GM23338 (cell line): ENCODE measurements around the gene IL1RL2. TPM values are rescaled to one million over a fixed set of nuclear protein-coding genes. Genes with fewer than 3 reads are reported as not detected.

ENCODE experiments used
- ATAC-seq: fragments of 200-7000 bp; cut with Tn5 transposase; 3 replicates; pipeline ENCODE4 v1.9.1; 2020
- DNase-seq: peaks from one replicate; pipeline ENCODE4 v3.0.0-alpha.2; 2015; ENCODE audit warnings: low spot score
- H2AFZ ChIP-seq: fragments of 200-600 bp; sonication (generic); 2 replicates; pipeline ENCODE4 v1.8.0; 2016; ENCODE audit warnings: antibody characterized with exemption, mild to moderate bottlenecking, moderate library complexity
- H3F3A ChIP-seq: fragments of 200-600 bp; sonication (generic); replicated peaks from 2 replicates; pipeline ENCODE4 v1.8.0; 2017; ENCODE audit warnings: antibody characterized with exemption, mixed run types, low read depth
- H3K27ac ChIP-seq: fragments of 200-600 bp; sonication (generic); 2 replicates; pipeline ENCODE4 v1.6.1; 2016; ENCODE audit warnings: low read depth
- H3K27me3 ChIP-seq: fragments of 200-600 bp; sonication (generic); 2 replicates; pipeline ENCODE4 v1.8.0; 2016; ENCODE audit warnings: mild to moderate bottlenecking, mixed run types, moderate library complexity; ENCODE audit not compliant: insufficient read depth
- H3K36me3 ChIP-seq: fragments of 200-600 bp; sonication (generic); 2 replicates; pipeline ENCODE4 v1.8.0; 2016; ENCODE audit warnings: mild to moderate bottlenecking; ENCODE audit not compliant: insufficient read depth
- H3K4me1 ChIP-seq: fragments of 200-600 bp; sonication (generic); 2 replicates; pipeline ENCODE4 v1.8.0; 2016; ENCODE audit warnings: mild to moderate bottlenecking, moderate library complexity; ENCODE audit not compliant: insufficient read depth
- H3K4me2 ChIP-seq: fragments of 200-600 bp; sonication (generic); 2 replicates; pipeline ENCODE4 v1.7.1; 2017; ENCODE audit warnings: mixed run types
- H3K4me3 ChIP-seq: fragments of 200-600 bp; sonication (generic); 2 replicates; pipeline ENCODE4 v1.6.1; 2016; ENCODE audit warnings: mixed run types
- H3K79me2 ChIP-seq: fragments of 200-600 bp; sonication (generic); replicated peaks from 2 replicates; pipeline ENCODE4 v1.8.0; 2017; ENCODE audit warnings: mild to moderate bottlenecking; ENCODE audit not compliant: insufficient read depth
- H3K9me2 ChIP-seq: fragments of 200-600 bp; sonication (generic); 2 replicates; pipeline ENCODE4 v1.8.0; 2017; ENCODE audit not compliant: insufficient read depth
- H4K20me1 ChIP-seq: fragments of 200-600 bp; sonication (generic); replicated peaks from 2 replicates; pipeline ENCODE4 v1.8.0; 2017; ENCODE audit warnings: mild to moderate bottlenecking; ENCODE audit not compliant: insufficient read depth
- H3K27ac Mint-ChIP-seq: 2 replicates; pipeline ENCODE4 v1.8.0; 2020; ENCODE audit warnings: inconsistent platforms, mild to moderate bottlenecking, moderate library complexity, mixed read lengths
- H3K27me3 Mint-ChIP-seq: 3 replicates; pipeline ENCODE4 v1.8.0; 2022; ENCODE audit warnings: low read depth, mild to moderate bottlenecking, moderate library complexity, mixed read lengths, inconsistent platforms; ENCODE audit not compliant: insufficient read depth, poor library complexity
- H3K36me3 Mint-ChIP-seq: 3 replicates; pipeline ENCODE4 v1.8.0; 2021; ENCODE audit warnings: low read depth, mild to moderate bottlenecking, inconsistent platforms, moderate library complexity, mixed read lengths
- H3K4me1 Mint-ChIP-seq: 3 replicates; pipeline ENCODE4 v1.8.0; 2020; ENCODE audit warnings: mild to moderate bottlenecking, inconsistent platforms, mixed read lengths
- H3K4me3 Mint-ChIP-seq: 3 replicates; pipeline ENCODE4 v1.8.0; 2021; ENCODE audit warnings: moderate library complexity, mild to moderate bottlenecking, inconsistent platforms, mixed read lengths
- H3K9me3 Mint-ChIP-seq: 3 replicates; pipeline ENCODE4 v1.8.0; 2020; ENCODE audit warnings: moderate library complexity, mild to moderate bottlenecking, inconsistent platforms, mixed read lengths
- CREB1 ChIP-seq: fragments of 250-450 bp; sonication (Bioruptor Pico); IDR thresholded peaks from 2 replicates; pipeline ENCODE4 v1.5.0; 2020; ENCODE audit warnings: low read depth, mild to moderate bottlenecking, moderate library complexity
- CTCF ChIP-seq, 2 experiments: fragments of 200-600 bp in 1 of 2; sonication (generic) in 1 of 2; conservative IDR thresholded peaks; 2 replicates each; pipeline versions ENCODE4 v1.5.1 to v1.6.1; 2016 to 2017; ENCODE audit warnings: antibody characterized with exemption in 2 of 2, low read depth in 2 of 2, mild to moderate bottlenecking in 2 of 2, moderate library complexity in 1 of 2
- ETS1 ChIP-seq: IDR thresholded peaks from 2 replicates; pipeline ENCODE4 v1.6.1; 2016; ENCODE audit warnings: antibody characterized with exemption
- EZH2 ChIP-seq: fragments of 200-600 bp; sonication (generic); IDR thresholded peaks from one replicate; pipeline ENCODE4 v1.8.0; 2017; ENCODE audit warnings: antibody characterized with exemption, mild to moderate bottlenecking, low read depth; ENCODE audit not compliant: unreplicated experiment
- EZH2phosphoT487 ChIP-seq: fragments of 200-600 bp; sonication (generic); IDR thresholded peaks from one replicate; pipeline ENCODE4 v1.8.1; 2018; ENCODE audit warnings: antibody characterized with exemption; ENCODE audit not compliant: unreplicated experiment
- JUNB ChIP-seq: IDR thresholded peaks from one replicate; pipeline ENCODE4 v1.6.1; 2016; ENCODE audit warnings: antibody characterized with exemption; ENCODE audit not compliant: unreplicated experiment
- NANOG ChIP-seq: IDR thresholded peaks from 2 replicates; pipeline ENCODE4 v1.6.1; 2016; ENCODE audit warnings: antibody characterized with exemption, borderline replicate concordance
- POLR2AphosphoS5 ChIP-seq: IDR thresholded peaks from 2 replicates; pipeline ENCODE4 v1.6.1; 2016; ENCODE audit warnings: antibody characterized with exemption, low read depth
- STAT1 ChIP-seq: IDR thresholded peaks from one replicate; pipeline ENCODE4 v1.6.1; 2016; ENCODE audit warnings: antibody characterized with exemption; ENCODE audit not compliant: unreplicated experiment
- ZNF114 ChIP-seq: fragments of 250-450 bp; sonication (Bioruptor Pico); IDR thresholded peaks from 2 replicates; pipeline ENCODE4 v1.5.0; 2020; ENCODE audit warnings: mild to moderate bottlenecking, moderate library complexity
- ZNF331 ChIP-seq: fragments of 250-450 bp; sonication (Bioruptor Pico); IDR thresholded peaks from 2 replicates; pipeline ENCODE4 v1.5.0; 2020; ENCODE audit warnings: low read depth, mild to moderate bottlenecking, moderate library complexity
- polyA plus RNA-seq: library from polyadenylated mRNA; unstranded; fragments of >200 nt; fragmentation: Nextera tagmentation; extraction: Ambion mirVana; gene quantifications from 2 replicates; pipeline ENCODE4 v1.2.1, GENCODE V29; 2016
- total RNA-seq: library from RNA; depleted of rRNA; stranded (reverse); fragments of >200 nt; shearing (Covaris generic); gene quantifications from 2 replicates; pipeline ENCODE4 v1.2.3, GENCODE V29; 2014
- TF ChIP-seq, protein P1 (sequence below): IDR thresholded peaks from one replicate; pipeline ENCODE4 v1.6.1; 2018; ENCODE audit warnings: antibody characterized with exemption; ENCODE audit not compliant: unreplicated experiment

Gene IL1RL2
- total and polyA plus RNA-seq, 2 experiments from 2014 or later: not detected

DNA sequence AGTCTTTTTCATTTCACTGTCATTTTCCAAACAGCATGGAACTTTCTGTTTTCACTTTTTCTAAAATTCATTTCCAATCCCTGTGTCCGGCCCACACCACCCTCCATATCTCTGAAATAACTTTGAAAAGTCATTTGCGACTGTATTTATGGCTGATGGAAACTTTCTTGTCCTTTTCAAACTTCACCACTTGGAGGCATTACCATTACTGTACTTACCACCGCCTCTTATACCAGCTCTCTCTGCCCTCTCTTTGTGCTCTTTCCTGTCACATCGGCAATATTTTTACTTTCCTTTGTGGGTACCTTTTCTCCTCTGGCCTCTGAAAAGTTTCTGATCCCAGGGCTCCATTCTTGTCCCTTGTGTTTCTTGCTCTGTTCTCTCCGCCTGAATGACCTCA lies 85.0 kb downstream of the IL1RL2 start:
- Histone ChIP-seq H3K27me3 (no peaks in the 10 kb centered on the region), H2AFZ (no peak overlapping the region), H3K4me1 (no peaks in the 10 kb centered on the region), H3K9me2 (no peaks in the 10 kb centered on the region; the same call in 1 of the 2 replicates), H3K4me3 (no peak overlapping the region), H3F3A (no peaks in the 10 kb centered on the region), H4K20me1 (no peaks in the 10 kb centered on the region), H3K36me3 (no peaks in the 10 kb centered on the region), H3K79me2 (no peaks in the 10 kb centered on the region), H3K27ac (no peak overlapping the region), H3K4me2 (no peak overlapping the region)
- DNase-seq: no peak
- TF ChIP-seq NANOG (no peak), CTCF (conservative IDR thresholded peaks at IDR 0.05; ENCODE audit: low read depth in 2 of 2) (peak in 1 of 2 experiments; percentile 9; a peak in 1 of 4 replicates)
- Mint-ChIP-seq H3K4me3 (no peak overlapping the region), H3K36me3 (peaks cover 9% of the 10 kb centered on the region; the same call in 2 of the 3 replicates), H3K4me1 (no peaks in the 10 kb centered on the region), H3K27me3 (no peaks in the 10 kb centered on the region), H3K9me3 (peaks cover 22% of the 10 kb centered on the region), H3K27ac (no peak overlapping the region)
- ATAC-seq: no peak

DNA sequence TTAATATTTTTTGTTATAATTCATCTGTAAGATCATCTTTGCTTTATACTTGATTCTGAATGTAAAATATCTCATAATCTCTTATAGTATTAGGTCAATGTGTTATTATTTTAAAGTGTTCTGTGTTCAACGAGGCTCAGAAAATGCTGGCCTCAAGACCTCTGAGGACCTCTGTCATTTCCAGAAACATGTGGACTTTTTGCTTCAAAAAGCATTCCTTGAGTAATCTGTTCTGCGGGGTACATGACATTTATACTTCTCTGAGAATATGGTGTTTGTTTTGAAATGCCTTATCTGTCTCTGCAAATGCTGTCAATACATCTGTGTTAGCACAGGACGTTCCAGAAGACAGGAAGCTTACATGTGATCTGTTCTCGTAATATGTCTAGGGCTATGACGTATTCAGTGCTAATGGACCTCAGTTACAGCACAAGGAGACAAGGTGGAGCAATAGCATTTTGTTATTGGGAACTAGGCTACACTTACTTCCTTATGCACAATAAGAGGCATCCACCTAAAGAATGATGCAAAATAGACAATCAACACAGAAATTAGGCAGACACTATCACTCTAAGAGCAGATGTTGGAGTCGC lies 86.9 kb downstream of the IL1RL2 start:
- H2AFZ ChIP-seq: no peak overlapping the region
- peaks cover 22% of the 10 kb centered on the region for H3K9me3 Mint-ChIP-seq
- no peaks in the 10 kb centered on the region for H3K27me3 Mint-ChIP-seq
- no peak overlapping the region for H3K4me2 ChIP-seq
- H3K27ac ChIP-seq: no peak overlapping the region
- H4K20me1 ChIP-seq: no peaks in the 10 kb centered on the region
- no peaks in the 10 kb centered on the region for H3K79me2 ChIP-seq
- no peak overlapping the region for H3K4me3 Mint-ChIP-seq
- no peaks in the 10 kb centered on the region for H3K36me3 ChIP-seq
- H3K4me1 ChIP-seq: no peaks in the 10 kb centered on the region
- ATAC-seq: no peak
- H3K4me1 Mint-ChIP-seq: no peaks in the 10 kb centered on the region
- H3K4me3 ChIP-seq: no peak overlapping the region
- H3K27ac Mint-ChIP-seq: no peak overlapping the region
- H3F3A ChIP-seq: no peaks in the 10 kb centered on the region
- H3K9me2 ChIP-seq: peaks cover 3% of the 10 kb centered on the region; the same call in 1 of the 2 replicates
- DNase-seq: no peak
- H3K27me3 ChIP-seq: no peaks in the 10 kb centered on the region
- peaks cover 9% of the 10 kb centered on the region; the same call in 2 of the 3 replicates for H3K36me3 Mint-ChIP-seq
- TF ChIP-seq EZH2 (no peak), CREB1 (CRISPR knock-in tag) (no peak), ZNF114 (CRISPR knock-in tag) (no peak), EZH2phosphoT487 (no peak), ZNF331 (CRISPR knock-in tag) (no peak), JUNB (no peak), POLR2AphosphoS5 (no peak), ETS1 (no peak), STAT1 (no peak), CTCF (conservative IDR thresholded peaks at IDR 0.05; ENCODE audit: low read depth in 2 of 2) (no peak)
- TF ChIP-seq, protein P1, sequence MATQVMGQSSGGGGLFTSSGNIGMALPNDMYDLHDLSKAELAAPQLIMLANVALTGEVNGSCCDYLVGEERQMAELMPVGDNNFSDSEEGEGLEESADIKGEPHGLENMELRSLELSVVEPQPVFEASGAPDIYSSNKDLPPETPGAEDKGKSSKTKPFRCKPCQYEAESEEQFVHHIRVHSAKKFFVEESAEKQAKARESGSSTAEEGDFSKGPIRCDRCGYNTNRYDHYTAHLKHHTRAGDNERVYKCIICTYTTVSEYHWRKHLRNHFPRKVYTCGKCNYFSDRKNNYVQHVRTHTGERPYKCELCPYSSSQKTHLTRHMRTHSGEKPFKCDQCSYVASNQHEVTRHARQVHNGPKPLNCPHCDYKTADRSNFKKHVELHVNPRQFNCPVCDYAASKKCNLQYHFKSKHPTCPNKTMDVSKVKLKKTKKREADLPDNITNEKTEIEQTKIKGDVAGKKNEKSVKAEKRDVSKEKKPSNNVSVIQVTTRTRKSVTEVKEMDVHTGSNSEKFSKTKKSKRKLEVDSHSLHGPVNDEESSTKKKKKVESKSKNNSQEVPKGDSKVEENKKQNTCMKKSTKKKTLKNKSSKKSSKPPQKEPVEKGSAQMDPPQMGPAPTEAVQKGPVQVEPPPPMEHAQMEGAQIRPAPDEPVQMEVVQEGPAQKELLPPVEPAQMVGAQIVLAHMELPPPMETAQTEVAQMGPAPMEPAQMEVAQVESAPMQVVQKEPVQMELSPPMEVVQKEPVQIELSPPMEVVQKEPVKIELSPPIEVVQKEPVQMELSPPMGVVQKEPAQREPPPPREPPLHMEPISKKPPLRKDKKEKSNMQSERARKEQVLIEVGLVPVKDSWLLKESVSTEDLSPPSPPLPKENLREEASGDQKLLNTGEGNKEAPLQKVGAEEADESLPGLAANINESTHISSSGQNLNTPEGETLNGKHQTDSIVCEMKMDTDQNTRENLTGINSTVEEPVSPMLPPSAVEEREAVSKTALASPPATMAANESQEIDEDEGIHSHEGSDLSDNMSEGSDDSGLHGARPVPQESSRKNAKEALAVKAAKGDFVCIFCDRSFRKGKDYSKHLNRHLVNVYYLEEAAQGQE: no peak
